ENCODE data around the gene FAM3C. TPM values are rescaled to one million over a fixed set of nuclear protein-coding genes. Genes with fewer than 3 reads are reported as not detected.
"Not testable (repeated sequence)": the region's sequence is repeated elsewhere in the genome, so short reads cannot be mapped to it uniquely, and the experiment has no call there.

Gene FAM3C
- total and polyA plus RNA-seq, 2 donors (not counting 1 experiment from before 2014, with no cell fraction given): 26.3 to 60.8 TPM

DNA sequence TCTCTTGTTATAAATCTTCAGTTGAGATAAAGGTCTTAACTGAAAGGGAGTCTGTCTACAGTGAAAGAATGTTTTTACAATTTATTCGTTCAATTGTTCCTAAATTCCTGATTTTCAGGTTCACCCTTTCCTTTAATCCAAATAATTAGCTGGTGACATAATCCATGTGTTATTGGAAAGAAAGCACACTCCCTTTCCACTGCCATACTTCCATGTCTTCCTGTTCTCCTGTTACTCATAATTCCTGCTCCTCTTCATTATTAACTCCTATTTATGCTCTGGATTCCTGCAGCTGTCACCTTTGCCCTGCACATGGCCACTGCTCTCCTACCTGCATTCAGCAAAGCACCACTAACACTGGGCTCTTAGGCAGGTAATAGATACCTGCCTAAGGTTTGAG, 40.0 kb upstream of the FAM3C start:
- no peaks in the 10 kb centered on the region for H3K36me3 ChIP-seq (ENCODE audit: control insufficient read depth, insufficient read depth, low read length)
- no peak overlapping the region for H3K4me3 ChIP-seq (replicated peaks in 1 of 4; ENCODE audit: control extremely low read depth in 1 of 4, insufficient read depth in 1 of 4, low read depth in 3 of 4, low read length in 4 of 4)
- TF ChIP-seq, protein P1, sequence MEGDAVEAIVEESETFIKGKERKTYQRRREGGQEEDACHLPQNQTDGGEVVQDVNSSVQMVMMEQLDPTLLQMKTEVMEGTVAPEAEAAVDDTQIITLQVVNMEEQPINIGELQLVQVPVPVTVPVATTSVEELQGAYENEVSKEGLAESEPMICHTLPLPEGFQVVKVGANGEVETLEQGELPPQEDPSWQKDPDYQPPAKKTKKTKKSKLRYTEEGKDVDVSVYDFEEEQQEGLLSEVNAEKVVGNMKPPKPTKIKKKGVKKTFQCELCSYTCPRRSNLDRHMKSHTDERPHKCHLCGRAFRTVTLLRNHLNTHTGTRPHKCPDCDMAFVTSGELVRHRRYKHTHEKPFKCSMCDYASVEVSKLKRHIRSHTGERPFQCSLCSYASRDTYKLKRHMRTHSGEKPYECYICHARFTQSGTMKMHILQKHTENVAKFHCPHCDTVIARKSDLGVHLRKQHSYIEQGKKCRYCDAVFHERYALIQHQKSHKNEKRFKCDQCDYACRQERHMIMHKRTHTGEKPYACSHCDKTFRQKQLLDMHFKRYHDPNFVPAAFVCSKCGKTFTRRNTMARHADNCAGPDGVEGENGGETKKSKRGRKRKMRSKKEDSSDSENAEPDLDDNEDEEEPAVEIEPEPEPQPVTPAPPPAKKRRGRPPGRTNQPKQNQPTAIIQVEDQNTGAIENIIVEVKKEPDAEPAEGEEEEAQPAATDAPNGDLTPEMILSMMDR (conservative IDR thresholded peaks at IDR 0.05 in 1 of 2, IDR thresholded peaks at IDR 0.05 in 1 of 2; ENCODE audit: low read depth in 1 of 2, low read length in 2 of 2): no peak
- TF ChIP-seq EZH2 (IDR thresholded peaks at IDR 0.05; ENCODE audit: low read length, missing control alignments): no peak
- H2AFZ ChIP-seq (ENCODE audit: low read length): no peak overlapping the region
- no peak overlapping the region for H3K9ac ChIP-seq (ENCODE audit: insufficient read depth, low read length)
- peaks cover 2% of the 10 kb centered on the region for H3K4me1 ChIP-seq (ENCODE audit: control insufficient read depth, extremely low read depth, insufficient read depth, low read length)
- H3K27ac ChIP-seq (ENCODE audit: insufficient read depth, low read length): no peak overlapping the region
- no peaks in the 10 kb centered on the region for H3K9me3 ChIP-seq (ENCODE audit: control insufficient read depth, insufficient read depth, low read depth, low read length)
- no peak for DNase-seq (ENCODE audit: low read depth in 2 of 2)
- no peaks in the 10 kb centered on the region for H3K27me3 ChIP-seq (ENCODE audit: control insufficient read depth, insufficient read depth, low read length)
- H3K4me2 ChIP-seq (ENCODE audit: extremely low read depth, insufficient read depth, low read length): no peak overlapping the region
- no peaks in the 10 kb centered on the region for H4K20me1 ChIP-seq (ENCODE audit: control insufficient read depth, extremely low read depth, insufficient read depth, low read length)
- H3K79me2 ChIP-seq (ENCODE audit: control insufficient read depth, insufficient read depth, low read length): no peaks in the 10 kb centered on the region

DNA sequence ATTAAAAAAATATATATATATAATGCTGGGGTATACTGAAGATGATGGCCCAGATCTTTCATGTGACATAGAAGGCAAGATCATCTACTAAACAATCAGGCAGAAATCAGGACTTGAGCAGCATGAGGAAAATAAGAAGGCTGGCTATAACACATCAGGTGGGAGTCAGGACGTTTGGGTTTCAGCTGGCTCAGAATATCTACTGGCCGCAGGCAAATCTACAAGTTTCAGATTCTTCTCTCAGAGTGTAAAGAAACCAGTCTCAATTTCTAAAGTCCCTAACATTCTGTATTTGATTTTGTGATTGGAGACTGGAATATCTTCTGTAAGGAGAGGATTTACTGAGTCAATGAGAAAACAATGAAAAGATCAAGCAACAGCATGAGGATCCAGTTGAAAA, 37.7 kb upstream of the FAM3C start:
- Histone ChIP-seq H3K9me3 (ENCODE audit: control insufficient read depth, insufficient read depth, low read depth, low read length) (no peaks in the 10 kb centered on the region), H3K9ac (ENCODE audit: insufficient read depth, low read length) (no peak overlapping the region), H3K36me3 (ENCODE audit: control insufficient read depth, insufficient read depth, low read length) (no peaks in the 10 kb centered on the region), H3K27me3 (ENCODE audit: control insufficient read depth, insufficient read depth, low read length) (no peaks in the 10 kb centered on the region), H3K4me1 (ENCODE audit: control insufficient read depth, extremely low read depth, insufficient read depth, low read length) (peaks cover 2% of the 10 kb centered on the region), H3K27ac (ENCODE audit: insufficient read depth, low read length) (no peak overlapping the region), H2AFZ (ENCODE audit: low read length) (no peak overlapping the region), H3K79me2 (ENCODE audit: control insufficient read depth, insufficient read depth, low read length) (no peaks in the 10 kb centered on the region), H3K4me2 (ENCODE audit: extremely low read depth, insufficient read depth, low read length) (no peak overlapping the region), H4K20me1 (ENCODE audit: control insufficient read depth, extremely low read depth, insufficient read depth, low read length) (no peaks in the 10 kb centered on the region), H3K4me3 (replicated peaks in 1 of 4; ENCODE audit: control extremely low read depth in 1 of 4, insufficient read depth in 1 of 4, low read depth in 3 of 4, low read length in 4 of 4) (no peak overlapping the region)
- DNase-seq (ENCODE audit: low read depth in 2 of 2): no peak
- TF ChIP-seq, protein P1 (conservative IDR thresholded peaks at IDR 0.05 in 1 of 2, IDR thresholded peaks at IDR 0.05 in 1 of 2; ENCODE audit: low read depth in 1 of 2, low read length in 2 of 2): no peak
- TF ChIP-seq EZH2 (IDR thresholded peaks at IDR 0.05; ENCODE audit: low read length, missing control alignments): no peak

DNA sequence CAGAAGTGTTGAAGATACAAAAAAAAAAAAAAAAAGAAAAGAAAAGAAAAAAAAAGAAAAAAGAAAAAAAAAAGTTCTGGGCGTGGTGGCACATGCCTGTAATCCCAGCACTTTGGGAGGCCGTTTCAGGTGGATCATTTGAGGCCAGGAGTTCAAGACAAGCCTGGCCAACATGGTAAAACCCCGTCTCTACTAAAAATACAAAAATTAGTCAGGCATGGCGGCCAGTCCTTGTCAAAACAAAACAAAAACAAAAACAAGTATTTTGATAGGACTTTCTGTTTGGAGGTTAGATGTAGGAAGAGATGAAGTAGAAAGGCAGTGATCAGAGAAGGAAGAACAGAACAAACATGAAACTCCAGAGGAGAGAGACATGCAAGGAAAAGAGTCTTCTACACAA, 36.4 kb upstream of the FAM3C start:
- not testable (repeated sequence) for H3K4me1 ChIP-seq (ENCODE audit: control insufficient read depth, extremely low read depth, insufficient read depth, low read length); H3K79me2 ChIP-seq (ENCODE audit: control insufficient read depth, insufficient read depth, low read length); H3K4me3 ChIP-seq (replicated peaks in 1 of 4; ENCODE audit: control extremely low read depth in 1 of 4, insufficient read depth in 1 of 4, low read depth in 3 of 4, low read length in 4 of 4); H2AFZ ChIP-seq (ENCODE audit: low read length); H3K27ac ChIP-seq (ENCODE audit: insufficient read depth, low read length); H3K27me3 ChIP-seq (ENCODE audit: control insufficient read depth, insufficient read depth, low read length); H3K4me2 ChIP-seq (ENCODE audit: extremely low read depth, insufficient read depth, low read length); H3K36me3 ChIP-seq (ENCODE audit: control insufficient read depth, insufficient read depth, low read length); H4K20me1 ChIP-seq (ENCODE audit: control insufficient read depth, extremely low read depth, insufficient read depth, low read length); H3K9ac ChIP-seq (ENCODE audit: insufficient read depth, low read length); H3K9me3 ChIP-seq (ENCODE audit: control insufficient read depth, insufficient read depth, low read depth, low read length); DNase-seq (ENCODE audit: low read depth in 2 of 2)
